Mucosa of descending colon (tissue), 3 donors: ENCODE results near the gene CPE. TPM values are rescaled to one million over a fixed set of nuclear protein-coding genes. Genes with fewer than 3 reads are reported as not detected.

Experiments
- ATAC-seq: fragments of 200-7000 bp; cut with Tn5 transposase; one replicate; pipeline ENCODE4 v1.9.1; 2020; ENCODE audit warnings: mild to moderate bottlenecking, moderate library complexity
- DNase-seq, 3 donors: peaks; one replicate each; pipeline ENCODE4 v3.0.0-alpha.2; 2020
- H3K36me3 ChIP-seq: fragments of 200-600 bp; one replicate; pipeline ENCODE4 v1.8.0; 2021; ENCODE audit warnings: low read depth, mild to moderate bottlenecking
- H3K4me1 ChIP-seq: fragments of 200-600 bp; one replicate; pipeline ENCODE4 v1.8.0; 2021; ENCODE audit warnings: low read depth, mild to moderate bottlenecking
- H3K4me3 ChIP-seq: fragments of 200-600 bp; one replicate; pipeline ENCODE4 v1.8.0; 2021; ENCODE audit warnings: mild to moderate bottlenecking
- H3K9me3 ChIP-seq: fragments of 200-600 bp; one replicate; pipeline ENCODE4 v1.8.0; 2021; ENCODE audit warnings: mild to moderate bottlenecking
- CTCF ChIP-seq: fragments of 200-600 bp; IDR thresholded peaks from one replicate; pipeline ENCODE4 v1.8.0; 2022; ENCODE audit warnings: antibody characterized with exemption, mild to moderate bottlenecking
- intact Hi-C, 2 donors: fragments of 100-400 bp; cut with DNase I in 1 of 2; cut with micrococcal nuclease in 1 of 2; formaldehyde crosslinking; loops; one replicate each; pipeline versions ENCODE4 v1.11.0 to v1.11.1; 2022; cut with DNase I, micrococcal nuclease
- total RNA-seq, 3 donors: library from RNA; stranded (reverse); fragmentation: NEBNext Ultra II Directional in 2 of 3; extraction: Animal tissue kit (Norgen Biotek cat#: 25700) in 2 of 3; gene quantifications; one replicate each; pipeline versions ENCODE4 v1.2.1 to v1.2.4, GENCODE V29; 2021 to 2023
- donor health status: DM: no; HTN: no; CAD: no; lungs with moderate emphysema.
- donor health status: DM: no; HTN: no; CAD: no.
- donor health status: DM: no; HTN: yes; CAD: no.

CPE gene
- total RNA-seq, 3 donors from 2014 or later, result 26.3 to 39.9 (median 33.9) TPM

DNA sequence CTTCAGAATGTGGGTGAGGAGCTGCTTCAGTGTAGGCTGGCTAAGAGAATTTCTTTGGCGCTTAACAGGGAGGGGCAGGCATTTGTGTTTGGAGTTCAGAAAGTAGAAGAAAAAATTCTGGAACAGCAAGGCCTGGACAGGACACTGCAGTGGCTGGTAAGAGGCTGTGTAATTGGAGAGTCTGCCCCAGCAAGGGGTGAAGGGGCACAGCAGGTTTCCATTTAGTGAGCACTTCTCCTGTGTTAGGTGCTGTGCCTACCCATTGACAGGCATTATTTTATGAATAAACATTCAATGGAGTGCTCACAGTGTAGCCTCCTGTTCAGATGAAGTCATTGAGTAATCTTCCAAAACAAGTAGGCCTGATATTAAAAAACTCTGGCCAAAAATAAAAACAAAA lies 10.7 kb upstream of the CPE start:
- TF ChIP-seq CTCF, result no peak
- no peaks in the 10 kb centered on the region for H3K36me3 ChIP-seq
- no peak overlapping the region for H3K4me3 ChIP-seq
- peaks cover 6% of the 10 kb centered on the region for H3K4me1 ChIP-seq
- no peaks in the 10 kb centered on the region for H3K9me3 ChIP-seq
- DNase-seq (no peak), ATAC-seq (no peak)
- intact Hi-C loops, result no loop called here

DNA sequence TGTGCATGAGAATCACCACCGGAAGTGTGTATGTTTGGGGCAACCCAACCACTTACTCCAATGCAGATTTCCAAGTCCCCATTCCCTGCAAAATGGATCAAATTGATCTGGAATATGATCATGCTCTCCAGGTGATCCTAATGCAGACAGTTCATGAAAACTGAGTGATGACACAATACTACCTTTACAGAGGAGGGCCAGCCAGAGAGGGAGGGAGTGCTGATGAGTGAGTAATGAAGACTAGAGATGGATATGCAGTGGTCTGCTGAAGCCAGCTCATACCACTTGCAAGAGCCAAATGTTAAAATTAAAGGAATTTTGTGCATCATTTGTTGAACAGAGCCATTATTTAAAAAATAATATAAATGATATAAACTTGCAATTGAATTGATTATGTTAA lies 10.2 kb upstream of the CPE start:
- H3K9me3 ChIP-seq, result no peaks in the 10 kb centered on the region
- no peak overlapping the region for H3K4me3 ChIP-seq
- H3K36me3 ChIP-seq, result no peaks in the 10 kb centered on the region
- DNase-seq, result no peak
- no peak for TF ChIP-seq CTCF
- peaks cover 6% of the 10 kb centered on the region for H3K4me1 ChIP-seq
- intact Hi-C loops, result no loop called here
- no peak for ATAC-seq

DNA sequence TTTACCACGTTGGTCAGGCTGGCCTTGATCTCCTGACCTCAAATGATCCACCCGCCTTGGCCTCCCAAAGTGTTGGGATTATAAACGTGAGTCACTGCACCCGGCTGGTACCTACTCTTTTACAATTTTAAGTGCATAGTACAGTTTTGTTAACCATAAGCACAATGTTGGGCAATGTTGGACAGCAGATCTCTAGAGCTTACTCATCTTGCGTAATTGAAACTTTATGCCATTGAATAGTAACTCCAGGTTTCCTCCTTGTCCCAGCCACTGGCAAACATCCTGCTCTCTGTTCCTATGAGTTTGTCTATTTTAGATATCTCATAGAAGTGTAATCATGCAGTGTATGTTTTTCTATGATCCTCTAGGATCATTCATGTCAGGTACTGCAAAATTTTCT lies 9.3 kb upstream of the CPE start:
- DNase-seq (no peak), ATAC-seq (peak; percentile 78)
- H3K4me3 ChIP-seq, result no peak overlapping the region
- no peaks in the 10 kb centered on the region for H3K36me3 ChIP-seq
- H3K4me1 ChIP-seq, result peaks cover 6% of the 10 kb centered on the region
- intact Hi-C loops, result no loop called here
- TF ChIP-seq CTCF, result no peak
- H3K9me3 ChIP-seq, result no peaks in the 10 kb centered on the region

- no peak for TF ChIP-seq CTCF
- DNase-seq (no peak), ATAC-seq (no peak)
- intact Hi-C loops, result no loop called here
- Histone ChIP-seq H3K36me3 (no peaks in the 10 kb centered on the region), H3K4me1 (peaks cover under 1% of the 10 kb centered on the region), H3K4me3 (no peak overlapping the region), H3K9me3 (no peaks in the 10 kb centered on the region)
These were observed 8.3 kb upstream of the CPE start for GRCh38 chr4:165370530-165370929.

- DNase-seq (no peak), ATAC-seq (no peak)
- no peaks in the 10 kb centered on the region for H3K9me3 ChIP-seq
- no peak overlapping the region for H3K4me3 ChIP-seq
- TF ChIP-seq CTCF, result no peak
- H3K36me3 ChIP-seq, result no peaks in the 10 kb centered on the region
- intact Hi-C loops, result no loop called here
- H3K4me1 ChIP-seq, result no peaks in the 10 kb centered on the region
These were observed 3.3 kb upstream of the CPE start for GRCh38 chr4:165375465-165375864.

DNA sequence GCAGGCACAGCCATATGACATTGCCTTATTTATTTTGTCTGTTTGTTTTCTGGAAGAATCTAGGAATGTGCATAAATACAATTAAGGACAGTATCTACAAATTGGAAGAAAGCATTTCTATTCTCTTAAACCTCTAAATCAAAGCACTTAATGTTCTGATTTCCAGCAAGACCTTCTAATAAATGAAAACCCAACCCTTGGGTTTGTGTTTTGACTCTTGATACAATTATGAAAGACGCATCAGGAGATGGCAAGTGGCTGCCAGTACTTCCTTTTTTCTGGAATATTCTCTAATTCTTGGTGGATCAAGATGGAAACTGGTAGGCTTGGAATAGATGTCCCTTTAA lies 437 bp upstream of the CPE start:
- ATAC-seq, result no peak
- TF ChIP-seq CTCF, result no peak
- no peaks in the 10 kb centered on the region for H3K36me3 ChIP-seq
- intact Hi-C loops, result no loop called here
- DNase-seq, result no peak
- H3K9me3 ChIP-seq, result no peaks in the 10 kb centered on the region
- H3K4me1 ChIP-seq, result no peaks in the 10 kb centered on the region
- H3K4me3 ChIP-seq, result no peak overlapping the region
